Measurements from ENCODE around the gene SAMD5.

SAMD5 gene

DNA sequence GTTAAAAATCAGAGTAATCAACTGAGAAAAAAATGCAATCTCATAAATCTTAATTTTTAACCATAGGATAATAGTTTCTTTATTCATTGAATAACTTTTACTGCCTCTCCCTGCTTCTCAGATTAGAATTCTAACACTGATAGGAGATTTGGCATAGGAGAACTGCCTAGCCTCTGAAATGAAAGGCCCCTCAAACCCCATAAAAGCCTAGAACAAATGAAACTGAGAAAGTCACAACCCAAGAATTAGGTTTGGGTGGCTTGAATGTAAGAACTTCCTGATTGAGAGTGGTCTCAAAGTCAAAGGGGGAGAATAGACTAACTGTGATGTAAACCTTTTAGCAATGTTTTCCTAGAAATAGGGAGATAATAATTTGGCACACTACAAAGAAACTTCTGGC, 52.2 kb downstream of the SAMD5 start:
- TF ChIP-seq POLR2AphosphoS5 (IDR thresholded peaks at IDR 0.05; ENCODE audit: low read depth, low read length) (no peak), TAF1 (IDR thresholded peaks at IDR 0.05; ENCODE audit: borderline replicate concordance, insufficient read depth, low read length) (no peak)

- TF ChIP-seq SIN3A (IDR thresholded peaks at IDR 0.05; ENCODE audit: borderline replicate concordance, insufficient read depth, low read length) = no peak
- TF ChIP-seq FOXP2 (optimal IDR thresholded peaks at IDR 0.05; ENCODE audit: borderline replicate concordance, extremely low read depth, extremely low read length, insufficient read depth) = peak; percentile 48
- TF ChIP-seq TAF1 (IDR thresholded peaks at IDR 0.05; ENCODE audit: borderline replicate concordance, insufficient read depth, low read length) = no peak
Measured at GRCh38 chr6:147561726-147562125, 53.2 kb downstream of the SAMD5 start.

DNA sequence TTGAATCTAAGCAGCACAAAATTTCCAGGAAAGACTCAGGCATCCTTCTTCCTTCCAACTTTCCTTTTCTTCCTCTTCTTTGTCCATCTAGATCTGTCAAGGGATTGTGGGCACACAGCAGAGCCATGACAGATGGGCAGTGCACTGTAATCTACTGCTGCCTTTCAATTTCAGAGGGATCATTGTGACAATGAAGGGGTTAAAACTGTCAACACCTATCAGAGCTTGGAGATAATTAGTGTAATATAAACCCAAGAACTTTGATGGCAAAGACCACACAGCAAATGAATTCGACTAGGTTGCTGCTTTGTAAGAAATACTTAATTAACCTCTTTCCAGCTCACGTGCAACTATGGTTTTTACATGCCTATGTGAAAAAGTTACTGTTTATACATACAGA, 55.0 kb downstream of the SAMD5 start:
- no peak for TF ChIP-seq FOXP2 (optimal IDR thresholded peaks at IDR 0.05; ENCODE audit: borderline replicate concordance, extremely low read depth, extremely low read length, insufficient read depth)
- no peak for TF ChIP-seq SIN3A (IDR thresholded peaks at IDR 0.05; ENCODE audit: borderline replicate concordance, insufficient read depth, low read length)
- TF ChIP-seq POLR2AphosphoS5 (IDR thresholded peaks at IDR 0.05; ENCODE audit: low read depth, low read length) = no peak
- no peak for TF ChIP-seq TAF1 (IDR thresholded peaks at IDR 0.05; ENCODE audit: borderline replicate concordance, insufficient read depth, low read length)
- TF ChIP-seq REST (IDR thresholded peaks at IDR 0.05; ENCODE audit: insufficient read depth in 1 of 2, low read depth in 2 of 2, low read length in 2 of 2) = no peak

- TF ChIP-seq FOXP2 (optimal IDR thresholded peaks at IDR 0.05; ENCODE audit: borderline replicate concordance, extremely low read depth, extremely low read length, insufficient read depth) (no peak), TAF1 (IDR thresholded peaks at IDR 0.05; ENCODE audit: borderline replicate concordance, insufficient read depth, low read length) (no peak), SIN3A (IDR thresholded peaks at IDR 0.05; ENCODE audit: borderline replicate concordance, insufficient read depth, low read length) (no peak), POLR2AphosphoS5 (IDR thresholded peaks at IDR 0.05; ENCODE audit: low read depth, low read length) (no peak), REST (IDR thresholded peaks at IDR 0.05; ENCODE audit: insufficient read depth in 1 of 2, low read depth in 2 of 2, low read length in 2 of 2) (no peak)
Measured at GRCh38 chr6:147564556-147564955, 56.1 kb downstream of the SAMD5 start.

DNA sequence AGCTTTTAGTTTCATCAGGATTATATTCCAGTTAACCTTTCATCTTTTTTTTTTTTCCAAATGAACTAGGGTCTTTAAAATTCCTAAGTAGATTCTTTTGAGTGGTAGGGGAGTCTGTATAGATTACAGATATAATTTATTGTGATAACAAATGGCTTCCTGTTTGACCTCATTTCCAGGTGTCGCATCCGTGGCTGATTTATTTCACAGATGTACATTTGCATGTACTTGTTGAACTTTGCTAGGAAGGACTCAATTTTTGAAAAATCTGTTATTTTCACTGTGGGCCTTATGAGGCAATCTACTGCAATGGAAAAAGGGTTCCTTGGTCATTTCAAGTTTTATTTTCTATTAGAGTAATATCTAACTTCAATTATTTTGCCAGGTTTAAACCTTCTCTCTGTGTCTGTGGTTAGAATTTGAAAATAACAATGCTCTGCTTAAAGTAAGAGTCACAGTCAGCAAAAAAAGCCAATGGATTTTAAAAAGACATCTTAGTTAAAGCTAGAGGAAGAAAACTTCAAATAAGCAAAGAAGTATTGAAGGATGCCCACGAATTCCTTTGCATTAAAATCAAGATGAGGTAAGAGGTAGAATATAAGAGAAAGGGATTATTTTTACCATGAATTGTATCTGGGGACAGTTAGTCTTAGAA, 57.9 kb downstream of the SAMD5 start:
- TF ChIP-seq TAF1 (IDR thresholded peaks at IDR 0.05; ENCODE audit: borderline replicate concordance, insufficient read depth, low read length) (no peak), POLR2AphosphoS5 (IDR thresholded peaks at IDR 0.05; ENCODE audit: low read depth, low read length) (no peak), SIN3A (IDR thresholded peaks at IDR 0.05; ENCODE audit: borderline replicate concordance, insufficient read depth, low read length) (no peak), REST (IDR thresholded peaks at IDR 0.05; ENCODE audit: insufficient read depth in 1 of 2, low read depth in 2 of 2, low read length in 2 of 2) (no peak), FOXP2 (optimal IDR thresholded peaks at IDR 0.05; ENCODE audit: borderline replicate concordance, extremely low read depth, extremely low read length, insufficient read depth) (no peak)

- TF ChIP-seq REST (IDR thresholded peaks at IDR 0.05; ENCODE audit: insufficient read depth in 1 of 2, low read depth in 2 of 2, low read length in 2 of 2) (no peak), TAF1 (IDR thresholded peaks at IDR 0.05; ENCODE audit: borderline replicate concordance, insufficient read depth, low read length) (no peak), SIN3A (IDR thresholded peaks at IDR 0.05; ENCODE audit: borderline replicate concordance, insufficient read depth, low read length) (no peak), POLR2AphosphoS5 (IDR thresholded peaks at IDR 0.05; ENCODE audit: low read depth, low read length) (no peak)
Measured at GRCh38 chr6:147567141-147567805, 58.8 kb downstream of the SAMD5 start.
